CD4-positive, alpha-beta T cell treated with Interleukin-4 for 4 hours (primary cell): Measurements from ENCODE around the gene KRTAP4-12.
"Not testable (repeated sequence)": the region's sequence is repeated elsewhere in the genome, so short reads cannot be mapped to it uniquely, and the experiment has no call there.

ENCODE experiments used
- DNase-seq: peaks from one replicate; pipeline ENCODE4 v3.0.0-alpha.2; 2020

The KRTAP4-12 gene

GRCh38 chr17:41125064-41125463, 1.1 kb upstream of the KRTAP4-12 start:
- DNase-seq = no peak

- DNase-seq = not testable (repeated sequence)
These were observed 541 bp downstream of the KRTAP4-12 start for GRCh38 chr17:41123292-41123990.

- DNase-seq = no peak
These were observed 2.2 kb downstream of the KRTAP4-12 start for GRCh38 chr17:41121742-41122141.

GRCh38 chr17:41119696-41120690, 4.0 kb downstream of the KRTAP4-12 start:
- DNase-seq = peak; percentile 16

GRCh38 chr17:41118721-41119120, 5.3 kb downstream of the KRTAP4-12 start:
- DNase-seq = no peak

- DNase-seq = not testable (repeated sequence)
These were observed 6.1 kb downstream of the KRTAP4-12 start, which contains the start of gene KRTAP4-11 for GRCh38 chr17:41117846-41118386. TSS of gene KRTAP4-11 (minus strand) at chr17:41118373. CDS start at chr17:41118315, 58 bp downstream.

GRCh38 chr17:41116297-41116696, 7.7 kb downstream of the KRTAP4-12 start:
- no peak for DNase-seq

GRCh38 chr17:41111151-41111885, 12.7 kb downstream of the KRTAP4-12 start:
- no peak for DNase-seq

- not testable (repeated sequence) for DNase-seq
These were observed 15.1 kb downstream of the KRTAP4-12 start for GRCh38 chr17:41108728-41109386.

- DNase-seq = no peak
These were observed 16.0 kb downstream of the KRTAP4-12 start for GRCh38 chr17:41107941-41108450.

GRCh38 chr17:41105347-41105746, 18.6 kb downstream of the KRTAP4-12 start, which contains the start of gene KRTAP4-9:
TSS of gene KRTAP4-9 (plus strand) at chr17:41105389. CDS start at chr17:41105389, 0 bp downstream.
- not testable (repeated sequence) for DNase-seq

GRCh38 chr17:41104386-41105038, 19.5 kb downstream of the KRTAP4-12 start:
- DNase-seq = not testable (repeated sequence)

GRCh38 chr17:41103896-41104295, 20.1 kb downstream of the KRTAP4-12 start:
- no peak for DNase-seq

- no peak for DNase-seq
These were observed 22.3 kb downstream of the KRTAP4-12 start, which contains the start of gene KRTAP4-16 for GRCh38 chr17:41101586-41102259. TSS of gene KRTAP4-16 (minus strand) at chr17:41102209. CDS start at chr17:41102209, 0 bp downstream.

- DNase-seq = not testable (repeated sequence)
These were observed 24.1 kb downstream of the KRTAP4-12 start for GRCh38 chr17:41099682-41100480.

GRCh38 chr17:41098481-41098880, 25.5 kb downstream of the KRTAP4-12 start:
- no peak for DNase-seq

- DNase-seq = no peak
These were observed 25.9 kb downstream of the KRTAP4-12 start, which contains the start of gene KRTAP4-8 for GRCh38 chr17:41098042-41098441. TSS of gene KRTAP4-8 (minus strand) at chr17:41098142. CDS start at chr17:41098084, 58 bp downstream.

GRCh38 chr17:41096055-41096454, 27.9 kb downstream of the KRTAP4-12 start:
- DNase-seq = no peak

- not testable (repeated sequence) for DNase-seq
These were observed 35.1 kb downstream of the KRTAP4-12 start for GRCh38 chr17:41088760-41089352.
